Measurements from ENCODE around the gene LRP11.

- no peak for TF ChIP-seq CTCF (IDR thresholded peaks at IDR 0.05)
- TF ChIP-seq POLR2AphosphoS5 (IDR thresholded peaks at IDR 0.05), result no peak
- no peak for TF ChIP-seq POLR2A (IDR thresholded peaks at IDR 0.05)
Observed at GRCh38 chr6:149862922-149863697, 1.0 kb downstream of the LRP11 start.
